HEK293T (cell line): ENCODE data around the gene ZMYM2.

Experiments
- CTBP1 ChIP-seq: fragments of 450-650 bp; IDR thresholded peaks from 2 replicates; pipeline ENCODE4 v1.6.1; 2016; ENCODE audit warnings: borderline replicate concordance
- FOXA1 ChIP-seq: fragments of 450-650 bp; IDR thresholded peaks from 2 replicates; pipeline ENCODE4 v1.6.1; 2016; ENCODE audit warnings: mild to moderate bottlenecking
- SP1 ChIP-seq: fragments of 450-650 bp; IDR thresholded peaks from 2 replicates; pipeline ENCODE4 v1.6.1; 2017

DNA sequence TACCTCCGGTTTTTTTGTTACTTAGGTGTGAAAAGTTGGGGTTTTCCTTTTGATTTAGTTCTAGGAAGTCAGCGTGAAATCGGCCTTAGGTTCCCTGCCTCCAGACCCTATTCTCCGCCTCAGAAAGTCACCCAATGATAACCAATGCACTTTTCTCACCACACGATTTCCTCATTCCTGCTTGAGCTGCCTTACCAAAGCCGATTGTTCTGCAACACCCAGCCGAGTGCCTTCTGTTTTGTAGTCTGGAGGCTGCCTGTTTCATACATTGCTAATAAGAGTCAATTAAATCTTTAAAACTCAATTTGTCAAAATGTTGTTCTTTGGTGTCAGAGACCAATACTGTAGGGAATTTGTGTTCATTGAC, 162.6 kb downstream of the ZMYM2 start:
- TF ChIP-seq CTBP1 (no peak), FOXA1 (no peak), SP1 (no peak)
